Stimulated activated naive CD8-positive, alpha-beta T cell treated with anti-CD3 and anti-CD28 coated beads, Interleukin-15, amount 100 ng/mL, for 72 hours (primary cell): ENCODE measurements around the gene ZNF536.
"Not testable (repeated sequence)": the region's sequence is repeated elsewhere in the genome, so short reads cannot be mapped to it uniquely, and the experiment has no call there.

Source experiments
- ATAC-seq: fragments of 150-1000 bp; cut with Tn5 transposase; 2 replicates; pipeline ENCODE4 v1.10.0; 2021; ENCODE audit warnings: mild to moderate bottlenecking, moderate library complexity
- DNase-seq, 2 donors: peaks; one replicate each; pipeline ENCODE4 v3.0.0; 2021 to 2022
- H3K27ac Mint-ChIP-seq, 2 donors: one replicate each; pipeline ENCODE4 v1.8.0; 2022; ENCODE audit warnings: mild to moderate bottlenecking in 2 of 2, mixed read lengths in 2 of 2, moderate library complexity in 2 of 2
- H3K27me3 Mint-ChIP-seq: one replicate; pipeline ENCODE4 v1.8.0; 2022; ENCODE audit warnings: mixed read lengths
- H3K4me1 Mint-ChIP-seq: one replicate; pipeline ENCODE4 v1.8.0; 2022; ENCODE audit warnings: mild to moderate bottlenecking, mixed read lengths
- H3K4me3 Mint-ChIP-seq, 2 donors: one replicate each; pipeline ENCODE4 v1.8.0; 2022; ENCODE audit warnings: mild to moderate bottlenecking in 2 of 2, mixed read lengths in 2 of 2, moderate library complexity in 1 of 2
- H3K9me3 Mint-ChIP-seq, 2 donors: one replicate each; pipeline ENCODE4 v1.8.0; 2022; ENCODE audit warnings: mixed read lengths in 2 of 2

ZNF536 gene

DNA sequence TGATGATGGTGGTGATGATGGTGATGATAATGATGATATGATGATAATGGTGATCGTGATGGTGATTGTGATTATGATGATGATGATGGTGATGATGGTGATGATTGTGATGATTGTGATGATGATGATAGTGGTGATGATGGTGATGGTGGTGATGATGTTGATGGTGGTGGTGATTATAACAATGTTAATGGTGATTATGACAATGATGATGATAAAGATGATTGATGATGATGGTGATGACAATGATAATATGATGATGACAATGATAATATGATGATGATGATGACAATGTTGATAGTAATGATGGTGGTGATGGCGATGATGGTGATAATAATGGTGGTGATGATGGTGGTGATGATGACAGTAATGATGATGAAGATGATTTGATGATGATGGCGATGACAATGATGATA, 34.1 kb upstream of the ZNF536 start:
- H3K27me3 Mint-ChIP-seq = no peaks in the 10 kb centered on the region

GRCh38 chr19:30338878-30339623, 33.1 kb upstream of the ZNF536 start:
- H3K4me1 Mint-ChIP-seq = no peaks in the 10 kb centered on the region
- no peaks in the 10 kb centered on the region for H3K27me3 Mint-ChIP-seq
- no peak overlapping the region for H3K27ac Mint-ChIP-seq
- no peak overlapping the region for H3K4me3 Mint-ChIP-seq
- H3K9me3 Mint-ChIP-seq = no peaks in the 10 kb centered on the region
- ATAC-seq (no peak), DNase-seq (no peak)

More for the DNA sequence above, 34.1 kb upstream of the ZNF536 start:
- DNase-seq = no peak
- no peak overlapping the region for H3K4me3 Mint-ChIP-seq
- H3K27ac Mint-ChIP-seq = no peak overlapping the region
- no peak for ATAC-seq
- H3K4me1 Mint-ChIP-seq = no peaks in the 10 kb centered on the region
- no peaks in the 10 kb centered on the region for H3K9me3 Mint-ChIP-seq

GRCh38 chr19:30339624-30340525, 32.3 kb upstream of the ZNF536 start:
- no peak for ATAC-seq
- Mint-ChIP-seq H3K4me3 (no peak overlapping the region), H3K27ac (no peak overlapping the region), H3K4me1 (no peaks in the 10 kb centered on the region), H3K9me3 (no peaks in the 10 kb centered on the region), H3K27me3 (no peaks in the 10 kb centered on the region)
- DNase-seq = no peak

- Mint-ChIP-seq H3K4me1 (no peaks in the 10 kb centered on the region), H3K27me3 (no peaks in the 10 kb centered on the region), H3K9me3 (peaks cover 0 to 7% of the 10 kb centered on the region in 2 donors), H3K4me3 (no peak overlapping the region), H3K27ac (no peak overlapping the region)
- ATAC-seq (no peak), DNase-seq (no peak)
These were observed 31.2 kb upstream of the ZNF536 start for GRCh38 chr19:30340771-30341561.

DNA sequence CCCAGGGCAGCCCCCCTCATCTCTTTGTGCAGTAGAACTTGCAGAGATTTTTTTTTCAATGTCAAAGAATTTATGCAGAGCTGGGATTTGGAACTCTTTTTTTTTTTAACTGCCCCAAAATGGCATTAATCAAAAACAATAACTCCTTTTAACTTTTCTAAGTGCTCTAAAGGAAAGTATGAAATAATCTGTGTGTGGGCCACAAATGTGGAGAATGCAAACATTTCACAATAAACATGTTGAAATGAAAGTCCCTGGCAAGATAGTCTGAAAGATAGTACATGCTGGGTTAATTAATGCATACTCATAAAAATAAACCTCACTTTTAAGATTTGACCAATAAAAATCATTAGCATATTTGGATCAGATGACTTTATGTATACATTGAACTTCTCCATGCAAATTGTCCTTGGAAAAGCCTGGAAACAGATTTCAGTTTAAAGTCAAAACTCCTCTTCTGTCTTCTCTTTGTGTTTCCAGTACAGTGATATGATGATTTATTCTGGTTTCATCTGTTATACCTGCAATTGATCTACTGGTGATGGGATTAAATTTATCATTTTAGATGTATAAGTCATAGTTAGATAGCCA, 30.5 kb upstream of the ZNF536 start:
- no peak for ATAC-seq
- Mint-ChIP-seq H3K9me3 (peaks cover 0 to 7% of the 10 kb centered on the region in 2 donors), H3K4me3 (no peak overlapping the region), H3K27ac (no peak overlapping the region), H3K4me1 (no peaks in the 10 kb centered on the region), H3K27me3 (no peaks in the 10 kb centered on the region)
- DNase-seq = no peak

DNA sequence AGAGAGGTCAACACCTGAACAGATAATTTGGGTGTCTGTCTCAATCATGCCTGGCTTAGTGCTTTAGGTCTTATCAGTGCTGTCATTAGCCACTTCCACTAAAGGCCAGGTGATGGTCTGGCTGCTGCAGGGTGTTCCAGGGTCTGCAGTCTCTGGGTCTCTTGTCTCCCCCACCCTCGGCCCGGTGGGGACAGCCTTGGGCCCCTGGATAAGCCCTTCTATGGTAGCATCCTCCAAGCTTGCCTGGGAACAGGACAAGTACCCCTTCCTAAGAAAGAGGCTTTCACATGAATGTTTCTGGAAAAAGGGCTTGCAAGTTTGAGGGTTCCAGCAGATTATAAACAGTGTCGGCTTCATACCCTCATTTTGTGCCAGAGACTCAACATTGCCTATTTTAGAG, 29.3 kb upstream of the ZNF536 start:
- no peak overlapping the region for H3K27ac Mint-ChIP-seq
- no peaks in the 10 kb centered on the region for H3K27me3 Mint-ChIP-seq
- DNase-seq (no peak), ATAC-seq (no peak)
- H3K4me1 Mint-ChIP-seq = no peaks in the 10 kb centered on the region
- no peak overlapping the region for H3K4me3 Mint-ChIP-seq
- peaks cover 0 to 7% of the 10 kb centered on the region in 2 donors for H3K9me3 Mint-ChIP-seq

DNA sequence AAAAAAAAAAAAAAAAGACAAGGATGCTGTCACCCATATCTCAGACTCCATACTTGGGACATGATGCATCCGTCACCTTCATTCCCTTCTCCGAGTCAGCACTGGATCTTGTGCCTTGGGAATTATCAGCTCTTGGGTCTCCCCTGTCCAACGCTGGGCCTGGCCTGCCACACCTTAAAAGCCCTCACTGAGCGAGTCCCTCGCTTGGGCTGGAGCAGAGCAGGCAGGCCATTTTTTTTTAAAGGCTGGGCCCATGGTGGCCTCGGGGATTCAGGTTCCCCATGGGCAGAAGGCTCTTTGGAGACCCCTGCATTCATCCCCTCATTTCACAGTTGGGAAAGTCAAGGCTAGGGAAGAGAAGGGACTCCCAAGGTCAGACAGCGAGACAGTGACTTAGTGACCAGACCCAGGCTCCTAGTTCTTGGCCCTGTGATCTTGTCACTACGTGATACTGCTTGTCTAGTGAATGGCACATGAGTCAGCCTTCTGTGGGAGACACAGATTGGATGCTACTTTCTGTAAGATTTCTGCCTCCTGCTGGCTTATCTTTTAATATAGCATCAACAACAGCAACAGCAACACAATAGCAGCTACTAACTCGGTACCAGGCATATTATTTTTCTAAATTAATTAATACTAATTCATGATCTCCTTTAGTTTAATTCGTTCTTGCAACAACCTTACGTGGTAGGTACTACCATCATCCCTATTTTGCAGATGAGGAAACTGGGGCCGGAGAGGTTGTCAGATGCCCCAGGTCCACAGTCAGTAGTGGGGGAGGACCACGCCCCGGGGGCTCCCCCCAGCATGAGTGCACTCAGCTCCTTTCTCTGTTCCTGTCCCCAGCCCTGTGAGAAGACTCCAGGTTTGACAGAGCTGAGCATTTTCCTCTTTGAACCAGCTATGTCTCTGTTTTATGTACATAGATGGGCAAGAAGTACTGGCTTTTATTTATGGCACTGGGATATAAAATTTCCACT, 27.4 kb upstream of the ZNF536 start:
- Mint-ChIP-seq H3K27me3 (no peaks in the 10 kb centered on the region), H3K4me3 (no peak overlapping the region), H3K27ac (no peak overlapping the region), H3K9me3 (peaks cover 0 to 7% of the 10 kb centered on the region in 2 donors), H3K4me1 (no peaks in the 10 kb centered on the region)
- ATAC-seq (no peak), DNase-seq (no peak)

DNA sequence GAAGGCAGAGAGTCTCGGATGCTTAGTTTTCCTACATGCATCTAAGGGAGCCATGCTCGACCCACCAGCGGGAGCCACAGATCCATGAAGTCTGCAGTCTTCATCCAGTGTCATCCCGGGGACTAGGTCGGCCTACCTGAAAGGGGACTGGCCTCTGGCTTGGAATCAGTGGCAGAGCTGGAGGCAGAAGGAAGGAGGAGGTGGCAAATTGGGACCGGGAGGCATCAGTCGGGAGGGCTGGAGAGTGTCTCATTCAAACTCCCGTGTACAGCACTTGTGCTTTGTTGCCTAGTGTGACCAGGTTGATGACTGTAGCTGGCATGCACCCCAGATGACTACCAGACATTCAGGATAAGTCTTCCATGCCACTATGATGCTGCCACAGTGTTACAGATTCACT, 26.5 kb upstream of the ZNF536 start:
- peaks cover 0 to 7% of the 10 kb centered on the region in 2 donors for H3K9me3 Mint-ChIP-seq
- no peaks in the 10 kb centered on the region for H3K4me1 Mint-ChIP-seq
- no peak overlapping the region for H3K27ac Mint-ChIP-seq
- ATAC-seq (no peak), DNase-seq (no peak)
- H3K27me3 Mint-ChIP-seq = no peaks in the 10 kb centered on the region
- H3K4me3 Mint-ChIP-seq = no peak overlapping the region

GRCh38 chr19:30346468-30346867, 25.7 kb upstream of the ZNF536 start:
- not testable (repeated sequence) for H3K4me1 Mint-ChIP-seq, H3K27me3 Mint-ChIP-seq, ATAC-seq, H3K4me3 Mint-ChIP-seq, H3K9me3 Mint-ChIP-seq, DNase-seq, H3K27ac Mint-ChIP-seq

GRCh38 chr19:30349131-30349730, 23.0 kb upstream of the ZNF536 start:
- Mint-ChIP-seq H3K4me1 (peaks cover 11% of the 10 kb centered on the region), H3K4me3 (no peak overlapping the region), H3K27me3 (peaks cover 12% of the 10 kb centered on the region), H3K27ac (peak overlapping the region in 1 of 2 donors; percentile 37), H3K9me3 (peaks cover 0 to 7% of the 10 kb centered on the region in 2 donors)
- ATAC-seq (no peak), DNase-seq (no peak)

GRCh38 chr19:30350692-30351663, 21.2 kb upstream of the ZNF536 start:
- no peak for DNase-seq
- Mint-ChIP-seq H3K9me3 (no peaks in the 10 kb centered on the region), H3K4me1 (peaks cover 11% of the 10 kb centered on the region), H3K27ac (no peak overlapping the region), H3K27me3 (peaks cover 12% of the 10 kb centered on the region), H3K4me3 (no peak overlapping the region)
- ATAC-seq = no peak

DNA sequence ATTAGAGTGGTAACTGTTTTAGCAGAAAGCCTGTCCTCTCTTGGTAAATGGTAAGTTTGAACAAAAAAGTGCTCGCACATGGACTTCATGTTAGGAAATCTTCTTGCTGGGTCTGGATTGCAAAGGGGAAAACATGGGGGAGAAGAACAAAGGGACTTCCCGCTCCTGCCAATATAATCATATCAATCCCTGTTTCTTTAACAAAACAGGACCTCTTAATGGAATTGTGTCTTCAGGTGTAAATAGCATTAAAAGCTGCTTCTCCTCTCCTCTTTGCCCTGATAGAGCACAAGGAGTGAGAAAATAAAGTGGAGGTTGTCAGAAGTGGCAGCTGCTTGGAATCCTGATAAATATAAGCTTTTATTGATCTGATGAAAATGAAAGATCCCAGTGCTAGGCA, 20.4 kb upstream of the ZNF536 start:
- Mint-ChIP-seq H3K9me3 (no peaks in the 10 kb centered on the region), H3K4me1 (peaks cover 11% of the 10 kb centered on the region), H3K4me3 (no peak overlapping the region), H3K27me3 (peaks cover 12% of the 10 kb centered on the region), H3K27ac (no peak overlapping the region)
- no peak for DNase-seq
- ATAC-seq = no peak

DNA sequence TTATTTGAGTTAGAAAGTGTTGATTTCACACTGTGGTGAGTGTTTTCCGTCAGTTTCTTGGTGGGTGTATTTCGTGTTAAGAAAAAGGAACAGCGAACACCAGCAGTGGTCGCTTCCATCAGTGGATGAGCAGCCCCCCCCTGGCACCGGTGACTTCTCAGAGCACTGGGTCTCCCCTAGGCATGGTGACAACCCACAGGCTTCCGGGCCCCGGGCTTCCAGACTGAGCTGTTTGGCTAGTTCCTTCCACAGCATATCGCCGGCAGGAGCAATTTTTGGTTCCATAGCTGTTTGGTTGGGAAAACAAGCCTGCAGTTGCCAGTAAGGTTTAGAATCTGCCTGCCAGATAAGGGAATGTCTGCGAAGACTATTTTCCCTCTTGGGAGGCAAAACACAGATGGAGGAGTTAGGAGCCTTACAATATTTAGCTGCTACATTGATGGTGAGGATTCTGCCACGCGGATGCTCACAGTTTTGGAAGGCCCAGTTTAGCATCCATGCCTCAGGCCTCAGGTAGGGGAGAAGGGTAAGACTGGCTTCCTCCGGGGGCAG, 18.7 kb upstream of the ZNF536 start:
- Mint-ChIP-seq H3K27ac (no peak overlapping the region), H3K9me3 (no peaks in the 10 kb centered on the region)
- ATAC-seq = no peak

More for the DNA sequence above, 18.7 kb upstream of the ZNF536 start:
- Mint-ChIP-seq H3K4me1 (peaks cover 11% of the 10 kb centered on the region), H3K4me3 (no peak overlapping the region), H3K27me3 (peaks cover 12% of the 10 kb centered on the region)
- DNase-seq = no peak
